GM19397 (cell line): ENCODE measurements around the gene IFNA21.
"Not testable (repeated sequence)": the region's sequence is repeated elsewhere in the genome, so short reads cannot be mapped to it uniquely, and the experiment has no call there.

Experiments
- ATAC-seq: cut with Tn5 transposase; IDR thresholded peaks from one replicate; pipeline ENCODE4 v1.9.1; 2021; ENCODE audit warnings: mild to moderate bottlenecking, moderate library complexity; ENCODE audit not compliant: unreplicated experiment

The IFNA21 gene

GRCh38 chr9:21166560-21166959 lies at the start of gene IFNA21:
TSS of gene IFNA21 (minus strand) at chr9:21166660. CDS start at chr9:21166612, 48 bp downstream.
- not testable (repeated sequence) for ATAC-seq

- not testable (repeated sequence) for ATAC-seq
Measured at GRCh38 chr9:21213411-21214326, 47.2 kb upstream of the IFNA21 start.

- not testable (repeated sequence) for ATAC-seq
Measured at GRCh38 chr9:21212160-21212559, 45.7 kb upstream of the IFNA21 start.

DNA sequence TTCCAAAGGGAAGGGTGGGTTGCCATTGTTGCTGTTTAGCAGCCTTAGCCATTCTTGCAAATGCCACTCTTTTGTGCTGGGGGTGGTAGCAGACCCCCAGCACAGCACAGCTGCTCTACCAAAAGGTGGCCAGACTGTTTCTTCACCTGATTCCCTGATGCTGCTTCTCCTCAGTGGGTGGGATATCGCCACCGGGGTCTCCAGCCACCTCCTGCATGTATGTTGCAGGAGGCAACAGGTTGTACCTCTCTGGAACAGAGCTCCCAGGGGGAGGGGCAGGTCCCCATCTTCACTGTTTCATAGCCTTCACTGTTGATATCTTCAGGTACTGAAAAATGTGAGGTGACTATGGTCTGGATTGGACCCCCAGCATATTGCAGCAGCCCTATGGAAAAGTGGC lies 44.3 kb upstream of the IFNA21 start:
- ATAC-seq: not testable (repeated sequence)

- no peak for ATAC-seq
Measured at GRCh38 chr9:21210311-21210710, 43.9 kb upstream of the IFNA21 start.

GRCh38 chr9:21207043-21207442 lies 40.6 kb upstream of the IFNA21 start, which contains the start of gene IFNA10:
TSS of gene IFNA10 (minus strand) at chr9:21207143. CDS start at chr9:21207097, 46 bp downstream.
- not testable (repeated sequence) for ATAC-seq

DNA sequence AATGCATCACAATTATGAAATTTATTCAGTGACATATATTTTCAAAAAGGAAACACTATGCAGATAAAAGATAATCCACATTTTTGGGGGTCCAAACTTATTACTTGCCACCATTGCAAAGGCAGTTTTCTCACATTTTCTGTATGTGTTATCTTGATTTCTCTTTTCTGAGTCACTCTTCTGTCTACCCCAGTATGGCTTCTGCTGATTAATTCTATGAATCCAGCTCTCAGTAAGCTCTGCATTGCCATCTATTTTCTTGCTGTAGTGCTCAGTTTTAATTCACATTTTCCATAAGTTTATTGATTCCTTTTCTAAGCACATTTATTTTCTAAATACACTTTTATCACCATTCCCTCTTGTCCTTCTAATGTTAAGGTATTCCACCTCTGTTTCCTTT lies 38.7 kb upstream of the IFNA21 start:
- no peak for ATAC-seq

DNA sequence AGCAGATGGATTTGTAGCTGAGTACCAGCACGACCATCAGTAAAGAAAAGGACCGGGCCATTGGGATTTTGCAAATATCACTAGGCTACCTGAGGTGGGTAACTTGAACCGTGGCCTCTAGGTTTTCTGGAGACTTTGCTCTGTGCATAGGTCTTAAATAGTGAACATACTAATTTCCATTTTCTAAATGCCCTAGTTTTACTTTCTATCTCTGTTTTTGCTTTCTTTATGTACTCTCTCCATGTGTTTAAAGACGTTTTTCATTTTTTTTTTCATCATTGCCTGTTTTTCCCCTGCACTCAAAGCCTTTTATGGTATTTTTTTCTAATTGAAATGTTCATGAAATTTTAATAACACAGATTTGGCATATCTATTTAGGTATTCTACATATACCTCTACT lies 35.6 kb upstream of the IFNA21 start, which contains the start of gene IFNA7:
Gene IFNA7 (minus strand): TSS at position 101 of the 400 bp plus-strand sequence. CDS start 40 bp downstream, at position 61.
- ATAC-seq: not testable (repeated sequence)

- peak; percentile 87 for ATAC-seq
Measured at GRCh38 chr9:21194867-21195776, 28.7 kb upstream of the IFNA21 start.

GRCh38 chr9:21187487-21187886 lies 21.0 kb upstream of the IFNA21 start, which contains the start of gene IFNA4:
TSS of gene IFNA4 (minus strand) at chr9:21187587. CDS start at chr9:21187531, 56 bp downstream.
- not testable (repeated sequence) for ATAC-seq

- ATAC-seq: peak; percentile 95
Measured at GRCh38 chr9:21182810-21183736, 16.6 kb upstream of the IFNA21 start.

DNA sequence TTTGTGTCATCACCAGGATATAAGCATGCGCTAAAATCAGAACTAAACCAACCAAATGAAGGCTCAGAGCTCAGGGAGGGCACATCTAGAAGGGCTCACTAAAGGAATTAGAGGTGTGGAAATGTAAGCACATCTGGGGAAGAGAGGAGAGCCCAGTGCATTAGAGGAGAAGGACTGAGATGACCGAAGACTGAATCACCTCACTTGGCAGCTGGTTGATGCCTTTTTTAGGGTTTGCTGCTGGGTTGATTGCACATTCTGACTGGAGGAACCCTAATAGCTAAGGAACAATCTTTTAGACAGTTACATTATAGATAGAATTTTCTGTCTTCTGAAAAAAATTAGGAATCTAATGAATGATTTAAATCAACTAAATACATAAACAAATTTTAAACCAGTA lies 8.2 kb upstream of the IFNA21 start:
- no peak for ATAC-seq

DNA sequence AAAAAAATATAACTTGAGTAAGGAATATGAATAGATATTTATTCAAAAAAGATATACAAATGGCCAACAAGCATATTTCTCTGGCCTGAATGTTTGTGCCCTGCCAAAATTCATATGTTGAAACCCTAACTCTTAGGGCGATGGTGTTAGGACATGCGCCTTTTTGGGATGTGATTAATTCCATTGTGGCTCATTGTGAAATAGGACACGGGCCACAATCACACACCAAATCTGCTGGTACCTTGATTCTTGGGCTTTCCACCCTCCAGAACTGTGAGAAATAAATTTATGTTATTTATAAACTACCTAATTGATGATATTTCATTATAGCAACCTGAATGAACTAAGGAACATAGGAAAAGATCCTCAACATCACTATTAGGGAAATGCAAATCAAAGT lies 5.7 kb upstream of the IFNA21 start:
- no peak for ATAC-seq

DNA sequence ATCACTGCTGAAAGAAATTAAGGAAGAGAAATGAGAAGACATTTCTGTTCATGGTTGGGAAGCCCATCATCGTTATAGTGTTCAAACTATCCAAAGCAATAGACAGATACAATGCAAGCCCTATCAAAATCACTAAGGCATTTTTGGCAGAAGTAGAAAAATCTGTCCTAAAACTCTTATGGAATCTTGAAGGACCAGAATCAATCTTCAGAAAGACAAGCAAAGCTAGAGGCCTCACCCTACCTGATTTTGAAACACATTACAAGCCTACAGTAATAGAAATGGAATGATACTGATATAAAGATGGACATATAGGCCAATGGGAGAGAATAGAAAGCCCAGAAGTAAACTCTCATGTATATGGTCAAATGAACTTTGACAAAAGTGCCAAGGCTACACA lies 4.9 kb upstream of the IFNA21 start:
- no peak for ATAC-seq

- no peak for ATAC-seq
Measured at GRCh38 chr9:21165516-21165915, 944 bp downstream of the IFNA21 start.

GRCh38 chr9:21160178-21160577 lies 6.3 kb downstream of the IFNA21 start:
- peak; percentile 92 for ATAC-seq

DNA sequence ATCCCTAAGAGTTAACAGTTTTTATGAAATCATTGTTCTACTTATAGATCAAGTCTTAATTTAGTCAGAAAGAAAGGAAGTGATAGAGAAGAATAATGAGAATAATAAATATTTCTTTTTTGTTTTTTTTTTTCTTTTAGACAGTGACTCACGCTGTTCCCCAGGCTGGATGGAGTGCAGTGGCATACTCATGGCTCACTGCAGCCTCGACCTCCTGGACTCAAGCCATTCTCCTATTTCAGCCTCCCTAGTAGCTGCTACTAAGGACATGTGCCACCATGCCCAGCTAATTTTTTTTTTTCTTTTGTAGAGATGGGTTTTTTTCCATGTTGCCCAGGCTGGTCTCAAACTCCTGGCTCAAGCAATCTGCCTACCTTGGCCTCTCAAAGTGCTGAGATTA lies 11.0 kb downstream of the IFNA21 start:
- ATAC-seq: no peak

- ATAC-seq: peak; percentile 82
Measured at GRCh38 chr9:21154018-21154608, 12.3 kb downstream of the IFNA21 start.

DNA sequence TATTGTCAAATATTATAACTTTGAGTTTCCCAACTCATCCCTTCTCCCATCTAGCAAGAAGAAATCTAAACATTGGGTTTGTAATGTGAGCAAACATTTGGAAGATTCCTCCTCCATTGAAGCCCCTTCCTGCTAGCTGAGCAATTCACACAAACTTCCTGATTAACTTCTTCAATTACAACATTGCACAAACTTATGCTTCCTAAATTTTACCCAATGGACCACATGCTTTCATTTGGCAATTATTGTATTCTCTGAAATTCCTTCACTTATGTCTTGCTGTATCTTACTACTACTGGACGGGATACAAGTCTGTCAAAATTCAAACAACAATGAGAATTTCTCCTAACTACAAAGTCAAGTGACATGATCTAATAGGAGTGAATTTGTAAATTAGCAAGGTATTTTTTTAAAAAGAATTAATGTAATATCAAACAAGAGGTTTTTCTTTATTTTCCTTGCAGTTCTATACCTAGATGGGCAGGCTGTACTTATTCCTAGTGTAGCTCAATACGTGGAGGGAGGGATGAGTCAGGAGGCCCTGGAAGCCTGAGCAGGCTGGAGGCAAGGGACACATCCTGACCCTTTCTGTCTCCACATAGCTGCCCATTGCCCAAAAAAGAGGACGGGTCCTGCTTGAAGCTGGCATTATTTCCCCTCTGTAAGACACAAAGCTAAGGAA lies 13.0 kb downstream of the IFNA21 start:
- ATAC-seq: peak; percentile 33
